Measurements from ENCODE around the gene DLX1. TPM values are rescaled to one million over a fixed set of nuclear protein-coding genes. Genes with fewer than 3 reads are reported as not detected.

The DLX1 gene
- total and polyA plus RNA-seq, 9 of the 15 experiments (the other 6 are each of a cell fraction or from before 2014, with no cell fraction given): 1.9 to 26.2 (median 9.6) TPM

DNA sequence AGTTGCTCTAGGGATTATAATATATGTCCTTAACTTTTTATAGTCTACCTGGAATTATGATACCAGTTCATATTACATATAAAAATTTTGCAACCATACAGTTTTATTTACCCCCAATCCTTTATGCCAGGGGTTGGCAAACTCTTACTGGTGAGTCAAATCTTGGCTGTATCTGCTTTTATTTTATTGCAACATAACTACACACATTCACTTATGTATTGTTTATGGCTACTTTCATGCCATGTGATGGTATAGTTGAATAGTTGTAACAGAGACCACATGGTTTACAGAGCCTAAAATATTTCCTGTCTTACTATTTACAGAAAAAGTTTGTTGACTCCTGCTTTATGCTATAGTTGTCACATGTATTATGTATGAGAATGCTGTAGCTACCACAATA lies 43.2 kb downstream of the DLX1 start (continued):
- TF ChIP-seq, protein P1, sequence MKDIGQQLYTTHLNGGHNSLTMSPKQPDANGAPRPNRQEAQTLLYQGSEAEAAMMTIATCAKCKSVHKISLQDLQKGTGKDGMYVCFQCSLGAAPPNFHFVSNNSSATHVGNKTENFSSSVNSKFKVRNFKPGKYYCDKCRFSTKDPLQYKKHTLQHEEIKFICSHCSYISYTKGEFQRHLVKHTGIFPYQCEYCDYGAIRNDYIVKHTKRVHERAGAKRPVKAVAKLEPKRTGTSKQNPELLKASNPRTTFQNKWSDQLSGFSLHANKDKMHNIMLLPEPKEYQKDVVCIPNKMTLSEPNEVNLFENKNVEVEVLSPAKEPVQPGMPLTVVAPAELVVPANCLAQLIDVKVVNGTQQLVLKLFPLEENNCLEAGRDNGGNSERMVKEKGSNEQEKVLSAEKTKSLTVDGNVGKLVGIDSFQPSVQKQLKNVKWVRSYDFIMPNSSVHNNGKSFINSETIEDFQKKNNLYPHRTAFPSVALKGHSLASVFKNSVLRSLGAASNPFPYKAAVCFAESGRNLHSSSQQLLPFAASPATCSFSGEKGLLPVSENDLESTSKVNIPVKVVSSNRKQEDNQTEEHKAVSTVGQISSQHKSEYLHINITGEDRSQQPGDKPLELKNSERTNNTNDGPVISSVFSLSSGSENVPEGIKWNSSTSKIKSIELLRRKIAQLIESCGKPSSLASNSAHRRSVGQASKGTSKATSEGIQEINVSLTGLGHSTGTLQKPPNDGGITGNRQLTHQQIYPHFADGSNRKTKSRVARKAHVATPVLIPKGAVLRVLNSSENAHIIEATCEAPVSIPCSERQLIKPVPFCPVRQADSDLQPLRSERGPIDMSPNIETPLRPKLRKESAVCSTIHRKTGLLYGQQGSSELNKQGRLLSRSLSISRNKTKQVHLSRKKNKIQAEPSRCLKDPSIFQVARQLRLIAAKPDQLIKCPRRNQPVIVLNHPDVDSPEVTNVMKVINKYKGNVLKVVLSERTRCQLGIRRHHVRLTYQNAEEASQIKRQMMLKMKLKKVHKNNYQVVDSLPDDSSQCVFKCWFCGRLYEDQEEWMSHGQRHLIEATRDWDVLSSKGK (CRISPR knock-in tag; IDR thresholded peaks at IDR 0.05): no peak
- no peak for TF ChIP-seq ADNP (tag; IDR thresholded peaks at IDR 0.05)
- TF ChIP-seq E2F5 (CRISPR knock-in tag; IDR thresholded peaks at IDR 0.05): no peak
- no peak for TF ChIP-seq ZNF740 (CRISPR knock-in tag; IDR thresholded peaks at IDR 0.05)
- TF ChIP-seq ZNF740 (tag; IDR thresholded peaks at IDR 0.05): no peak
- TF ChIP-seq ZNF695 (CRISPR knock-in tag; IDR thresholded peaks at IDR 0.05): no peak
- no peak for TF ChIP-seq PRMT5 (CRISPR knock-in tag; IDR thresholded peaks at IDR 0.05)
- no peak for TF ChIP-seq ZNF354B (CRISPR knock-in tag; IDR thresholded peaks at IDR 0.05)

All from K562 (cell line).